ENCODE results near the gene GSTT2B.

- TF ChIP-seq, protein P1, sequence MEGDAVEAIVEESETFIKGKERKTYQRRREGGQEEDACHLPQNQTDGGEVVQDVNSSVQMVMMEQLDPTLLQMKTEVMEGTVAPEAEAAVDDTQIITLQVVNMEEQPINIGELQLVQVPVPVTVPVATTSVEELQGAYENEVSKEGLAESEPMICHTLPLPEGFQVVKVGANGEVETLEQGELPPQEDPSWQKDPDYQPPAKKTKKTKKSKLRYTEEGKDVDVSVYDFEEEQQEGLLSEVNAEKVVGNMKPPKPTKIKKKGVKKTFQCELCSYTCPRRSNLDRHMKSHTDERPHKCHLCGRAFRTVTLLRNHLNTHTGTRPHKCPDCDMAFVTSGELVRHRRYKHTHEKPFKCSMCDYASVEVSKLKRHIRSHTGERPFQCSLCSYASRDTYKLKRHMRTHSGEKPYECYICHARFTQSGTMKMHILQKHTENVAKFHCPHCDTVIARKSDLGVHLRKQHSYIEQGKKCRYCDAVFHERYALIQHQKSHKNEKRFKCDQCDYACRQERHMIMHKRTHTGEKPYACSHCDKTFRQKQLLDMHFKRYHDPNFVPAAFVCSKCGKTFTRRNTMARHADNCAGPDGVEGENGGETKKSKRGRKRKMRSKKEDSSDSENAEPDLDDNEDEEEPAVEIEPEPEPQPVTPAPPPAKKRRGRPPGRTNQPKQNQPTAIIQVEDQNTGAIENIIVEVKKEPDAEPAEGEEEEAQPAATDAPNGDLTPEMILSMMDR (IDR thresholded peaks at IDR 0.05; ENCODE audit: insufficient read depth, low read depth, low read length): no peak
- no peak for TF ChIP-seq EZH2 (IDR thresholded peaks at IDR 0.05; ENCODE audit: insufficient read depth, low read length)
Observed at GRCh38 chr22:23909296-23909898, 51.6 kb downstream of the GSTT2B start.
